ENCODE results near the gene ARHGEF40.

ARHGEF40 gene

GRCh38 chr14:21083565-21084325 is 13.6 kb downstream of the ARHGEF40 start:
- no peak for DNase-seq (ENCODE audit: low spot score)

- no peak for DNase-seq (ENCODE audit: low spot score)
Observed at GRCh38 chr14:21084396-21084795, 14.3 kb downstream of the ARHGEF40 start.

GRCh38 chr14:21084998-21085853 is 15.1 kb downstream of the ARHGEF40 start:
- DNase-seq (ENCODE audit: low spot score), result no peak

- no peak for DNase-seq (ENCODE audit: low spot score)
Observed at GRCh38 chr14:21086908-21087293, 16.8 kb downstream of the ARHGEF40 start.

GRCh38 chr14:21087294-21088091 is 17.4 kb downstream of the ARHGEF40 start:
- DNase-seq (ENCODE audit: low spot score), result no peak

- no peak for DNase-seq (ENCODE audit: low spot score)
Observed at GRCh38 chr14:21088687-21089086, 18.6 kb downstream of the ARHGEF40 start.

GRCh38 chr14:21089271-21089670 is 19.2 kb downstream of the ARHGEF40 start:
- no peak for DNase-seq (ENCODE audit: low spot score)

GRCh38 chr14:21089877-21090193 is 19.7 kb downstream of the ARHGEF40 start:
- no peak for DNase-seq (ENCODE audit: low spot score)

- DNase-seq (ENCODE audit: low spot score), result peak; percentile 27
Observed at GRCh38 chr14:21090194-21090939, 20.3 kb downstream of the ARHGEF40 start.

- DNase-seq (ENCODE audit: low spot score), result no peak
Observed at GRCh38 chr14:21090940-21091663, 21.0 kb downstream of the ARHGEF40 start.

- no peak for DNase-seq (ENCODE audit: low spot score)
Observed at GRCh38 chr14:21091821-21092272, 21.7 kb downstream of the ARHGEF40 start.

GRCh38 chr14:21092273-21093011 is 22.3 kb downstream of the ARHGEF40 start:
- DNase-seq (ENCODE audit: low spot score), result peak; percentile 87

GRCh38 chr14:21093018-21093417 is 22.9 kb downstream of the ARHGEF40 start:
- no peak for DNase-seq (ENCODE audit: low spot score)

GRCh38 chr14:21093769-21094681 is 23.9 kb downstream of the ARHGEF40 start:
- no peak for DNase-seq (ENCODE audit: low spot score)

- DNase-seq (ENCODE audit: low spot score), result no peak
Observed at GRCh38 chr14:21095430-21096205, 25.5 kb downstream of the ARHGEF40 start.

GRCh38 chr14:21096438-21096837 is 26.3 kb downstream of the ARHGEF40 start:
- DNase-seq (ENCODE audit: low spot score), result no peak

GRCh38 chr14:21096978-21097635 is 27.0 kb downstream of the ARHGEF40 start:
- no peak for DNase-seq (ENCODE audit: low spot score)

GRCh38 chr14:21097636-21098075 is 27.6 kb downstream of the ARHGEF40 start:
- no peak for DNase-seq (ENCODE audit: low spot score)

Measured in hematopoietic multipotent progenitor cell treated with erythropoietin and hydrocortisone succinate and interleukin-3 and kit ligand, for 15 days (in vitro differentiated cells).